ENCODE results near the gene STRIT1. TPM values are rescaled to one million over a fixed set of nuclear protein-coding genes. Genes with fewer than 3 reads are reported as not detected.

The STRIT1 gene
- total and polyA plus RNA-seq, 9 of the 15 experiments (the other 6 are each of a cell fraction or from before 2014, with no cell fraction given), result not detected

- TF ChIP-seq, protein P1, sequence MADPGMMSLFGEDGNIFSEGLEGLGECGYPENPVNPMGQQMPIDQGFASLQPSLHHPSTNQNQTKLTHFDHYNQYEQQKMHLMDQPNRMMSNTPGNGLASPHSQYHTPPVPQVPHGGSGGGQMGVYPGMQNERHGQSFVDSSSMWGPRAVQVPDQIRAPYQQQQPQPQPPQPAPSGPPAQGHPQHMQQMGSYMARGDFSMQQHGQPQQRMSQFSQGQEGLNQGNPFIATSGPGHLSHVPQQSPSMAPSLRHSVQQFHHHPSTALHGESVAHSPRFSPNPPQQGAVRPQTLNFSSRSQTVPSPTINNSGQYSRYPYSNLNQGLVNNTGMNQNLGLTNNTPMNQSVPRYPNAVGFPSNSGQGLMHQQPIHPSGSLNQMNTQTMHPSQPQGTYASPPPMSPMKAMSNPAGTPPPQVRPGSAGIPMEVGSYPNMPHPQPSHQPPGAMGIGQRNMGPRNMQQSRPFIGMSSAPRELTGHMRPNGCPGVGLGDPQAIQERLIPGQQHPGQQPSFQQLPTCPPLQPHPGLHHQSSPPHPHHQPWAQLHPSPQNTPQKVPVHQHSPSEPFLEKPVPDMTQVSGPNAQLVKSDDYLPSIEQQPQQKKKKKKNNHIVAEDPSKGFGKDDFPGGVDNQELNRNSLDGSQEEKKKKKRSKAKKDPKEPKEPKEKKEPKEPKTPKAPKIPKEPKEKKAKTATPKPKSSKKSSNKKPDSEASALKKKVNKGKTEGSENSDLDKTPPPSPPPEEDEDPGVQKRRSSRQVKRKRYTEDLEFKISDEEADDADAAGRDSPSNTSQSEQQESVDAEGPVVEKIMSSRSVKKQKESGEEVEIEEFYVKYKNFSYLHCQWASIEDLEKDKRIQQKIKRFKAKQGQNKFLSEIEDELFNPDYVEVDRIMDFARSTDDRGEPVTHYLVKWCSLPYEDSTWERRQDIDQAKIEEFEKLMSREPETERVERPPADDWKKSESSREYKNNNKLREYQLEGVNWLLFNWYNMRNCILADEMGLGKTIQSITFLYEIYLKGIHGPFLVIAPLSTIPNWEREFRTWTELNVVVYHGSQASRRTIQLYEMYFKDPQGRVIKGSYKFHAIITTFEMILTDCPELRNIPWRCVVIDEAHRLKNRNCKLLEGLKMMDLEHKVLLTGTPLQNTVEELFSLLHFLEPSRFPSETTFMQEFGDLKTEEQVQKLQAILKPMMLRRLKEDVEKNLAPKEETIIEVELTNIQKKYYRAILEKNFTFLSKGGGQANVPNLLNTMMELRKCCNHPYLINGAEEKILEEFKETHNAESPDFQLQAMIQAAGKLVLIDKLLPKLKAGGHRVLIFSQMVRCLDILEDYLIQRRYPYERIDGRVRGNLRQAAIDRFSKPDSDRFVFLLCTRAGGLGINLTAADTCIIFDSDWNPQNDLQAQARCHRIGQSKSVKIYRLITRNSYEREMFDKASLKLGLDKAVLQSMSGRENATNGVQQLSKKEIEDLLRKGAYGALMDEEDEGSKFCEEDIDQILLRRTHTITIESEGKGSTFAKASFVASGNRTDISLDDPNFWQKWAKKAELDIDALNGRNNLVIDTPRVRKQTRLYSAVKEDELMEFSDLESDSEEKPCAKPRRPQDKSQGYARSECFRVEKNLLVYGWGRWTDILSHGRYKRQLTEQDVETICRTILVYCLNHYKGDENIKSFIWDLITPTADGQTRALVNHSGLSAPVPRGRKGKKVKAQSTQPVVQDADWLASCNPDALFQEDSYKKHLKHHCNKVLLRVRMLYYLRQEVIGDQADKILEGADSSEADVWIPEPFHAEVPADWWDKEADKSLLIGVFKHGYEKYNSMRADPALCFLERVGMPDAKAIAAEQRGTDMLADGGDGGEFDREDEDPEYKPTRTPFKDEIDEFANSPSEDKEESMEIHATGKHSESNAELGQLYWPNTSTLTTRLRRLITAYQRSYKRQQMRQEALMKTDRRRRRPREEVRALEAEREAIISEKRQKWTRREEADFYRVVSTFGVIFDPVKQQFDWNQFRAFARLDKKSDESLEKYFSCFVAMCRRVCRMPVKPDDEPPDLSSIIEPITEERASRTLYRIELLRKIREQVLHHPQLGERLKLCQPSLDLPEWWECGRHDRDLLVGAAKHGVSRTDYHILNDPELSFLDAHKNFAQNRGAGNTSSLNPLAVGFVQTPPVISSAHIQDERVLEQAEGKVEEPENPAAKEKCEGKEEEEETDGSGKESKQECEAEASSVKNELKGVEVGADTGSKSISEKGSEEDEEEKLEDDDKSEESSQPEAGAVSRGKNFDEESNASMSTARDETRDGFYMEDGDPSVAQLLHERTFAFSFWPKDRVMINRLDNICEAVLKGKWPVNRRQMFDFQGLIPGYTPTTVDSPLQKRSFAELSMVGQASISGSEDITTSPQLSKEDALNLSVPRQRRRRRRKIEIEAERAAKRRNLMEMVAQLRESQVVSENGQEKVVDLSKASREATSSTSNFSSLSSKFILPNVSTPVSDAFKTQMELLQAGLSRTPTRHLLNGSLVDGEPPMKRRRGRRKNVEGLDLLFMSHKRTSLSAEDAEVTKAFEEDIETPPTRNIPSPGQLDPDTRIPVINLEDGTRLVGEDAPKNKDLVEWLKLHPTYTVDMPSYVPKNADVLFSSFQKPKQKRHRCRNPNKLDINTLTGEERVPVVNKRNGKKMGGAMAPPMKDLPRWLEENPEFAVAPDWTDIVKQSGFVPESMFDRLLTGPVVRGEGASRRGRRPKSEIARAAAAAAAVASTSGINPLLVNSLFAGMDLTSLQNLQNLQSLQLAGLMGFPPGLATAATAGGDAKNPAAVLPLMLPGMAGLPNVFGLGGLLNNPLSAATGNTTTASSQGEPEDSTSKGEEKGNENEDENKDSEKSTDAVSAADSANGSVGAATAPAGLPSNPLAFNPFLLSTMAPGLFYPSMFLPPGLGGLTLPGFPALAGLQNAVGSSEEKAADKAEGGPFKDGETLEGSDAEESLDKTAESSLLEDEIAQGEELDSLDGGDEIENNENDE (IDR thresholded peaks at IDR 0.05; ENCODE audit: low read depth, low read length), result no peak
- peak; percentile 58 for TF ChIP-seq MEIS2 (IDR thresholded peaks at IDR 0.05; ENCODE audit: partially characterized antibody)
- TF ChIP-seq NFYB (IDR thresholded peaks at IDR 0.05; ENCODE audit: extremely low read depth, insufficient read length), result no peak
- TF ChIP-seq ADNP (tag; IDR thresholded peaks at IDR 0.05), result no peak
- TF ChIP-seq C11orf30 (IDR thresholded peaks at IDR 0.05; ENCODE audit: low read depth), result peak; percentile 64
- TF ChIP-seq ZNF75A (CRISPR knock-in tag; IDR thresholded peaks at IDR 0.05), result no peak
- peak; percentile 51; the same call in 1 of the 2 replicates for TF ChIP-seq NR2C1 (IDR thresholded peaks at IDR 0.05)
- no peak for TF ChIP-seq NR2C1 (tag; IDR thresholded peaks at IDR 0.05)
- no peak for TF ChIP-seq PATZ1 (CRISPR knock-in tag; IDR thresholded peaks at IDR 0.05; ENCODE audit: borderline replicate concordance)
- TF ChIP-seq ZNF644 (tag; IDR thresholded peaks at IDR 0.05; ENCODE audit: low read depth), result no peak
- TF ChIP-seq TCF7 (IDR thresholded peaks at IDR 0.05; ENCODE audit: borderline replicate concordance), result no peak
- TF ChIP-seq ZNF316 (IDR thresholded peaks at IDR 0.05), result peak; percentile 85
These were observed 10.1 kb upstream of the STRIT1 start (continued) for GRCh38 chr3:155303540-155304097.
